GM12892 (cell line): ENCODE data around the gene PCSK9.

ENCODE experiments used
- POLR2A ChIP-seq: IDR thresholded peaks from 2 replicates; pipeline ENCODE4 v1.6.1; 2011; ENCODE audit warnings: low read depth, low read length, control low read depth
- POLR2AphosphoS5 ChIP-seq: IDR thresholded peaks from 2 replicates; pipeline ENCODE4 v1.6.1; 2011; ENCODE audit warnings: low read depth, low read length, control low read depth
- TAF1 ChIP-seq: IDR thresholded peaks from 2 replicates; pipeline ENCODE4 v1.6.1; 2011; ENCODE audit warnings: low read depth, mild to moderate bottlenecking, control low read depth, low read length, borderline replicate concordance

- TF ChIP-seq POLR2AphosphoS5 (no peak), POLR2A (no peak), TAF1 (no peak)
Measured at GRCh38 chr1:55035904-55036303, 3.4 kb upstream of the PCSK9 start.
